Dendritic cell treated with granulocyte-macrophage colony-stimulating factor and Interleukin-4, amounts not matched to agents 40 ng/mL and 50 ng/mL, for 4 days (primary cell): ENCODE results near the gene ATE1.
"Not testable (repeated sequence)": the region's sequence is repeated elsewhere in the genome, so short reads cannot be mapped to it uniquely, and the experiment has no call there.

Source experiments
- H3K27ac Mint-ChIP-seq: one replicate; pipeline ENCODE4 v1.8.0; 2022; ENCODE audit warnings: mild to moderate bottlenecking, mixed read lengths
- H3K27me3 Mint-ChIP-seq: one replicate; pipeline ENCODE4 v1.8.0; 2022; ENCODE audit warnings: mild to moderate bottlenecking, mixed read lengths
- H3K36me3 Mint-ChIP-seq: one replicate; pipeline ENCODE4 v1.8.0; 2022; ENCODE audit warnings: low read depth, mixed read lengths
- H3K4me1 Mint-ChIP-seq: one replicate; pipeline ENCODE4 v1.8.0; 2022; ENCODE audit warnings: low read depth, mixed read lengths
- H3K4me3 Mint-ChIP-seq: one replicate; pipeline ENCODE4 v1.8.0; 2022; ENCODE audit warnings: mild to moderate bottlenecking, moderate library complexity, mixed read lengths
- H3K9me3 Mint-ChIP-seq: one replicate; pipeline ENCODE4 v1.8.0; 2022; ENCODE audit warnings: mixed read lengths
- intact Hi-C: fragments of 100-400 bp; cut with micrococcal nuclease; formaldehyde crosslinking; loops from one replicate; pipeline ENCODE4 v1.15.0; 2022

Gene ATE1

GRCh38 chr10:121947343-121948330, 19.8 kb upstream of the ATE1 start:
- no peaks in the 10 kb centered on the region for H3K9me3 Mint-ChIP-seq
- no peak overlapping the region for H3K4me3 Mint-ChIP-seq
- no peaks in the 10 kb centered on the region for H3K27me3 Mint-ChIP-seq
- no peak overlapping the region for H3K27ac Mint-ChIP-seq
- peaks cover 20% of the 10 kb centered on the region for H3K4me1 Mint-ChIP-seq
- no peaks in the 10 kb centered on the region for H3K36me3 Mint-ChIP-seq
- intact Hi-C loops: no loop called here

- H3K4me3 Mint-ChIP-seq: no peak overlapping the region
- peaks cover 12% of the 10 kb centered on the region for H3K4me1 Mint-ChIP-seq
- intact Hi-C loops: no loop called here
Observed at GRCh38 chr10:121942749-121943416, 15.1 kb upstream of the ATE1 start.

GRCh38 chr10:121941532-121941931, 13.7 kb upstream of the ATE1 start:
- Mint-ChIP-seq H3K27ac (no peak overlapping the region), H3K9me3 (no peaks in the 10 kb centered on the region), H3K27me3 (peaks cover 4% of the 10 kb centered on the region), H3K4me1 (peaks cover 9% of the 10 kb centered on the region), H3K4me3 (no peak overlapping the region), H3K36me3 (no peaks in the 10 kb centered on the region)
- intact Hi-C loops: no loop called here

More at GRCh38 chr10:121942749-121943416, 15.1 kb upstream of the ATE1 start:
- Mint-ChIP-seq H3K9me3 (no peaks in the 10 kb centered on the region), H3K36me3 (no peaks in the 10 kb centered on the region), H3K27ac (no peak overlapping the region), H3K27me3 (no peaks in the 10 kb centered on the region)

GRCh38 chr10:121936295-121936694, 8.5 kb upstream of the ATE1 start:
- H3K27me3 Mint-ChIP-seq: peaks cover 4% of the 10 kb centered on the region
- H3K9me3 Mint-ChIP-seq: no peaks in the 10 kb centered on the region
- peaks cover 16% of the 10 kb centered on the region for H3K4me1 Mint-ChIP-seq
- no peaks in the 10 kb centered on the region for H3K36me3 Mint-ChIP-seq
- no peak overlapping the region for H3K27ac Mint-ChIP-seq
- H3K4me3 Mint-ChIP-seq: no peak overlapping the region
- intact Hi-C loops: no loop called here

- intact Hi-C loops: no loop called here
- Mint-ChIP-seq H3K4me1 (peaks cover 16% of the 10 kb centered on the region), H3K9me3 (no peaks in the 10 kb centered on the region), H3K36me3 (no peaks in the 10 kb centered on the region), H3K4me3 (no peak overlapping the region), H3K27ac (no peak overlapping the region), H3K27me3 (peaks cover 4% of the 10 kb centered on the region)
Observed at GRCh38 chr10:121935702-121936101, 7.9 kb upstream of the ATE1 start.

- H3K9me3 Mint-ChIP-seq, intact Hi-C loops, H3K4me3 Mint-ChIP-seq, H3K27me3 Mint-ChIP-seq, H3K27ac Mint-ChIP-seq: not testable (repeated sequence)
- Mint-ChIP-seq H3K36me3 (peaks cover 23% of the 10 kb centered on the region), H3K4me1 (peaks cover 30% of the 10 kb centered on the region)
Observed at GRCh38 chr10:121930268-121931085, 2.6 kb upstream of the ATE1 start.

GRCh38 chr10:121929585-121930267, 1.9 kb upstream of the ATE1 start:
- intact Hi-C loops, H3K27me3 Mint-ChIP-seq, H3K4me3 Mint-ChIP-seq, H3K9me3 Mint-ChIP-seq, H3K27ac Mint-ChIP-seq: not testable (repeated sequence)
- peaks cover 31% of the 10 kb centered on the region for H3K4me1 Mint-ChIP-seq
- peaks cover 29% of the 10 kb centered on the region for H3K36me3 Mint-ChIP-seq

- intact Hi-C loops: loop anchor here (1.0 kb wide), 1 partner anchor 47 kb away; the partner anchor contains the start of gene NSMCE4A
- Mint-ChIP-seq H3K36me3 (peaks cover 29% of the 10 kb centered on the region), H3K27ac (peak overlapping the region; percentile 94), H3K4me1 (peaks cover 31% of the 10 kb centered on the region), H3K27me3 (no peaks in the 10 kb centered on the region), H3K4me3 (peak overlapping the region; percentile 98), H3K9me3 (no peaks in the 10 kb centered on the region)
Observed at GRCh38 chr10:121928528-121928884, 675 bp upstream of the ATE1 start.

GRCh38 chr10:121927318-121927840, 452 bp downstream of the ATE1 start:
- peaks cover 31% of the 10 kb centered on the region for H3K4me1 Mint-ChIP-seq
- H3K4me3 Mint-ChIP-seq: peak overlapping the region; percentile 98
- peak overlapping the region; percentile 94 for H3K27ac Mint-ChIP-seq
- no peaks in the 10 kb centered on the region for H3K9me3 Mint-ChIP-seq
- H3K36me3 Mint-ChIP-seq: peaks cover 38% of the 10 kb centered on the region
- H3K27me3 Mint-ChIP-seq: no peaks in the 10 kb centered on the region
- intact Hi-C loops: no loop called here

- Mint-ChIP-seq H3K27ac (peak overlapping the region; percentile 94), H3K9me3 (no peaks in the 10 kb centered on the region), H3K36me3 (peaks cover 41% of the 10 kb centered on the region)
Observed at GRCh38 chr10:121926671-121927317, 1.0 kb downstream of the ATE1 start.

GRCh38 chr10:121926157-121926556, 1.7 kb downstream of the ATE1 start:
- H3K4me1 Mint-ChIP-seq: peaks cover 27% of the 10 kb centered on the region
- H3K9me3 Mint-ChIP-seq: no peaks in the 10 kb centered on the region
- H3K4me3 Mint-ChIP-seq: no peak overlapping the region
- peaks cover 48% of the 10 kb centered on the region for H3K36me3 Mint-ChIP-seq
- intact Hi-C loops: no loop called here
- no peaks in the 10 kb centered on the region for H3K27me3 Mint-ChIP-seq
- no peak overlapping the region for H3K27ac Mint-ChIP-seq

More at GRCh38 chr10:121926671-121927317, 1.0 kb downstream of the ATE1 start:
- intact Hi-C loops: no loop called here
- Mint-ChIP-seq H3K4me3 (peak overlapping the region; percentile 98), H3K27me3 (no peaks in the 10 kb centered on the region), H3K4me1 (peaks cover 30% of the 10 kb centered on the region)

- H3K4me1 Mint-ChIP-seq: peaks cover 5% of the 10 kb centered on the region
- no peak overlapping the region for H3K27ac Mint-ChIP-seq
- H3K27me3 Mint-ChIP-seq: no peaks in the 10 kb centered on the region
- intact Hi-C loops: no loop called here
- peaks cover 64% of the 10 kb centered on the region for H3K36me3 Mint-ChIP-seq
- H3K4me3 Mint-ChIP-seq: no peak overlapping the region
- H3K9me3 Mint-ChIP-seq: no peaks in the 10 kb centered on the region
Observed at GRCh38 chr10:121921238-121921931, 6.4 kb downstream of the ATE1 start.
